ENCODE data around the gene DNAJA3.

DNAJA3 gene

DNA sequence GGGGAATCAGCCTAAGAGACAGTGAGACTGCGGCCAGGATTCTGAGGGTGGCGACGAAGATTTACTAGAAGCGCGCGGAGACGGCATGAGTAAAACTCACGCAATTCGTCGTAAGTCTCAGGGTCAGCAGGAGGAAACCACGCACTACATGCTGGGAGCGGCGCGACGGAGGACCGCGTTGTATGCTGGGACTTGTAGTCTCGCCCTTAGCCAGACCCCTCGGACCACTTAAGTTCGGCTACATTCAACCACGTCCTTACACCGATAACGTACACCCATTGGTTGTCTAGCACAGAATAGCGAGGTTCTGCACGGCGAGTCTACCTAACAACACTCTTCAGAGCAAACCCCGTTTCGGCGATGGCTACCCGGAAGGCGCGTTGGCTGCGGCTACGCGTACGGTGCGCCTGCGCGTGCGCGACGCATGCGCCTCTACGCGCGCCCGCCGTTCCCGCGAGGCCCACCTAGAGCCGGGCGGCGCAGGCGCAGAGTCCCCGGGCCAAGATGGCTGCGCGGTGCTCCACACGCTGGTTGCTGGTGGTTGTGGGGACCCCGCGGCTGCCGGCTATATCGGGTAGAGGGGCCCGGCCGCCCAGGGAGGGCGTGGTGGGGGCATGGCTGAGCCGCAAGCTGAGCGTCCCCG lies at the start of gene DNAJA3:
Gene DNAJA3, plus strand, starts transcription at position 491 of the 643 bp plus-strand sequence. Its CDS starts 14 bp downstream, at position 505.
- peak; percentile 89 for DNase-seq

DNA sequence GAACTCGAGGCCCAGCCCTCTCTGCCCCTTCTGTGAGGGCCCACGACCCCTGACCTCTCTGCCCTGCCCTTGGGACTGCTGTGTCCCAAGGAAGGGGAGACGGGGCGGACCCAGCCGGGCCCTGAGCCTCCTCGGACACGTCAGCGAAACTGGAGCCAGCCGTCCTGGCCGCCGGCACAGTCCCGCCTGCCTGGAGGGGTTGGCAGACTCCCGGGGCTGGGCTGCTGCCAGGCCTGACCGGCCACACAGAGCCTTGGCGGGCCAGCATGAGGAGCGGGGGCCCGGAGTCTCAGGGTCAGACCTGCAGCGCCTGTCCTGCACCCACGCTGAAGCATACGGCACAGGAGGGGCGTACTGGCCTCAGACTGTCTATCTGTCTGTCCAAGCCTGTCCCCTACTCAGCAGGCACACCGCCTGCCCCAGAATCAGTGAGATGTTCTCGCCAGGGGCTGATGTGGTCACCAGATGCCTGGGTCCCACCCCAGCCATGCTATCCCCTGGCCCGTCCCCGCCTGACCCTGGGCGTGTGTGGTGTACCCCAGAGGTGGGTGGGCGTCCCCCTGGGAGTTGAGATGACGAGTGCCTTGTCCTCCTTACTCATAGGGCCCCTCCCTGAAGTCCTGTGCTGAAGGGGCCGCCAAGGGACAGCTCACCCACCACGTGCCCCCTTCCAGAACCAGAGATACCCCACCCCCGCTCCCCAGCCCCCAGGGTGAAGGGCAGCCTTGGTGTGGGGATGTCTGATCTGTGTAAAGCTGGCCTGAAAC lies 49.4 kb upstream of the DNAJA3 start:
- DNase-seq = no peak

DNA sequence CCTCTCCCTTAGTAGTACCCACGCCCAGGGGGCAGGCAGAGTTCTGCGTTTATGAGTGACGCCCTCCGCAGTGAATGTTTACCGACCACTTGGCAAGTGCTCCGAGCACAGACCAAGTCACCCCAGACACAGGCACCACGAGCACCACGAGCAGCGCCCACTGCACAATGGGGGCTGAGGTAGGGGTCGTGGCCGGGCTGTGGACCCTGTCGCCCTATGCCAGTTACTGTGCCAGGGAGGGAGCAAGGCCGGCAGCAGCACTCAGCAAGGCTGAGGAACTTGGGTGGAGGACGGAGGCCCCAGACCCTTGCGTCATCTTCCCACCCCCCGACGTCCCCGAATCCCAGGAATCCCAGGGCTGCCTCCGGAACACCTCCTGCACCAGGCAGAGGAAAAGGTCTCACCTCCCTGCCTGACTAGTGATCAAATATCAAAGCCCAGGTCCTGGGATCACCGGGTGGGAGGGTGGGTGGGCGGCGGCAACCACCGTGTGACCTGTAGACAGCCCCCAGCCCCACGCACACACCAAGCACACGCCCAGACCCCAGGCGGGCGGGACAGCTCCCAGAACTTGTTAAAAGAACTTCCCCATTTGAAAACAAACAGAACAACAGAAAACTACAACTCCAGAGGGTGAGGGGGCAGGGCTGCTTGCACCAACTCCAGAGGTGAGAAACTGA lies 48.6 kb upstream of the DNAJA3 start:
- no peak for DNase-seq

DNA sequence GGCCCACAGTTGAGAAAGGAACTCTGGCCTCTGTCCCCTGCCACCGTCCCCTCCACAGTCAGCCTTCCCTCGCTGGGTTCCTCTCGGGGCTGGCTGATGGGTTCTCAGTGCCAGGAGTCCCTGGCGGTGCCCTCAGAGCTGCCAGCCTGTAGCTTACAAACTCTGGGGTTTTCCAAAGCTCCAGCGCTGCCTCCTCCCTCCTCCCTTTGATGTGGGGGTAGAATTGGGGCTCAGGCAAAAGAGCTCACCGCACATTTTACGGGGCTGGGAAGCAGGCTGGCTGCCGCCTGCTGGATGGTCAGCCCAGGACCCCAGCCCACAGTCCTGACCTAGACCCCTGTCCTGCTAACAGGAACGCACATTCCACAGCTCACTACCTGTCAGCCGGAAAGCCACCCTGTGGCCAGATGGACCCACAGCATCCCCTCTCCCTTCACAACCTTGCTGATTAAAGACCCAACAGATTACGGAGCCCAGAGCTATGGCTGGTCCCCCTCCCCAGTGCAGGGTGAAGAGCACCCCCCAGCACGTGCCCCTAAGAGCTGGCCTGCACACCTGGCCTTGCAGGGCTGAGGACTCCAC lies 48.0 kb upstream of the DNAJA3 start:
- DNase-seq = no peak

DNA sequence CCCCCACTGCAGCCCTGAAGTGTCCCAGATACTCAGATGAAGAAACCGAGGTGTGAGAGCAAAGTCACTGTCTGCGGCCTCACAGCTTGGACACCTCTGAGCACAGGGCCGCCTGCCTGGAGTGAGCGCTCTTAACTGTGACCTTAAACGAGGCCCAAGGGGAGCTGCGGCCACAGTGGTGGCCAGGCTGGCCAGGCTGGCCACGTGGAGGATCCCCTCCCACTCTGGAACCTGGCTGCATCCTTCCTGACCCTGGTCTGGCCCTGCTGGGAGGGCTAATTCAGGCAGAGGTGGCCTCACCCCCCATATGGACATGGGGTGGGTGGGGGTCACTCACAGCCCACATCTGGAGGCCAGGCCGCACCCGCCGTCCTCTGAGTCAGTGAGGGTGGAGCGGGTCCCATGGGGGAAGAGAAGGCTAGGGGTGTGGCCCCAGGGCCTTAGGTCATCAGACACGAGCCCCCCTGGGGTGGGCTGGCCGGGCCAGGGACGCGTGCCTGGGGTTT lies 47.5 kb upstream of the DNAJA3 start:
- DNase-seq = no peak

DNA sequence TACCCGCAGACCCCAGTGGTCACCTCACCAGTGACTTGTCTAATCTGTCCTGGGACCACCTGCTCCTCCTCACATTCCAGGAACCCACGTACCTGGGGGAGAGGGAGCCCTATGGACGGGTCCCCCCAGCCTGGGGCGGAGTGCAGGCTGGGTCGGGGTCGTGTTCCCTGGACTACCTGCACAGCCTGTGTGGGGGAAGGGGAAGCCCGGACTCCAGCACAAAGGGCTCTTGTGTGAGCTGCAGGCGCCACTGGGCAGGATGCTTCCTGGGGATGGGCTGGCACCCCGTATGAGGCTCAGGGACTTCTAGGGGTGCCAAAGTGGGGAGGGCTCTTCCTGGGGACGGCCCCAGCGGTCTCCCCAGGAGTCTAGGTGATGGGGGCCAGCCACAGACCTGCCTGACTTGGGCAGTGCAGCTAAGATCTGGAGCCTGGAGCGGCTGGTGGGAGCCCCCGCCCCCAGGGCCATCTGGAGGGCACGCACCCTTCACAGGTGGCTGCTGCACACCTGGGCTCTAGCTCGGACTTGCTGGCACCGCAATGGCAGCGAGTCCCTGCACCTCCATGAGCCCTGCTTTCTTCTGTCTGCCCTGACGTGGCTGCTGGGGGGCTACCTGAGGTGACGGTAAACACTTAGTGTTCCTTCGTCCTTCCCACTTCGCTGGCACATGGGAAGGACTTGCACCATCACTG lies 46.5 kb upstream of the DNAJA3 start:
- no peak for DNase-seq

DNA sequence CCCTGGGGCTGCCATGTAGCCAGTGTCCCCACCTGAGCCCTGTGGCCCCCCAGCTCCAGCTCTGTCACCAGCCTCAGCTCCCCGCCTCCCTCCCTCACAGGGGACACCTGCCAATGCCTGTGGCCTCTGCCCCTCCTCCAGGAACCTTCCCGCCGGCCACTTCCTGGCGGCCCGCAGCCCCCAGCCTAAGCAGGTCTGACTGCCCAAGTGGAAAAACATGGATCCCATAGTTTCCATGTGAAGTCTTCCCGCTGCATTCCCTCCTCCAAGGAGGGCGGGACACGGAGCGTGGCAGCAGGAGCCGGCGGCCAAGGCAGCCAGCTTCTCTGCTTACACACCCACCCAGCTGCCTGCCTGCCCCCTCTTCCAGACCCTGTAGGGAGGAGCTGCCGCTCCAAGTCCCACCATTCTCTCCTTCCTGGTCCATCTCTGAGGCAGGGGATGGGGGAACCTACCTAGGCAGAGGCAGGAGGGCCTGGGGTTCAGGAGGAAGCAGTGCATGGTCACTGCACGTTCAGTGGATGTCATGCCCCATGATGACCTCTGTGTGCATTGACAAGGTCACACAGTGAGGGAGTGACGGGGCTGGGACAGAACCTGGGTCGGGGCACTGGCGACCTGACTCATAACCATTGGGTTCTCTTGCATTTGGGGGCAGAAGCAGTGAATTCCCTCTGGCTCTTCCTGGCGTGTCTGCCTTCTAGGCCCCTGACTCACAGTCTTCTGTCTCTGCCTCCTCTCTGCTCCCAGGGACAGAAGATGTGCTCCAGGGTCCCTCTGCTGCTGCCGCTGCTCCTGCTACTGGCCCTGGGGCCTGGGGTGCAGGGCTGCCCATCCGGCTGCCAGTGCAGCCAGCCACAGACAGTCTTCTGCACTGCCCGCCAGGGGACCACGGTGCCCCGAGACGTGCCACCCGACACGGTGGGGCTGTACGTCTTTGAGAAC lies 45.3 kb upstream of the DNAJA3 start:
- no peak for DNase-seq

DNA sequence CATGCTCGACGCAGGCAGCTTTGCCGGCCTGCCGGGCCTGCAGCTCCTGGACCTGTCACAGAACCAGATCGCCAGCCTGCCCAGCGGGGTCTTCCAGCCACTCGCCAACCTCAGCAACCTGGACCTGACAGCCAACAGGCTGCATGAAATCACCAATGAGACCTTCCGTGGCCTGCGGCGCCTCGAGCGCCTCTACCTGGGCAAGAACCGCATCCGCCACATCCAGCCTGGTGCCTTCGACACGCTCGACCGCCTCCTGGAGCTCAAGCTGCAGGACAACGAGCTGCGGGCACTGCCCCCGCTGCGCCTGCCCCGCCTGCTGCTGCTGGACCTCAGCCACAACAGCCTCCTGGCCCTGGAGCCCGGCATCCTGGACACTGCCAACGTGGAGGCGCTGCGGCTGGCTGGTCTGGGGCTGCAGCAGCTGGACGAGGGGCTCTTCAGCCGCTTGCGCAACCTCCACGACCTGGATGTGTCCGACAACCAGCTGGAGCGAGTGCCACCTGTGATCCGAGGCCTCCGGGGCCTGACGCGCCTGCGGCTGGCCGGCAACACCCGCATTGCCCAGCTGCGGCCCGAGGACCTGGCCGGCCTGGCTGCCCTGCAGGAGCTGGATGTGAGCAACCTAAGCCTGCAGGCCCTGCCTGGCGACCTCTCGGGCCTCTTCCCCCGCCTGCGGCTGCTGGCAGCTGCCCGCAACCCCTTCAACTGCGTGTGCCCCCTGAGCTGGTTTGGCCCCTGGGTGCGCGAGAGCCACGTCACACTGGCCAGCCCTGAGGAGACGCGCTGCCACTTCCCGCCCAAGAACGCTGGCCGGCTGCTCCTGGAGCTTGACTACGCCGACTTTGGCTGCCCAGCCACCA lies 44.4 kb upstream of the DNAJA3 start:
- no peak for DNase-seq

DNA sequence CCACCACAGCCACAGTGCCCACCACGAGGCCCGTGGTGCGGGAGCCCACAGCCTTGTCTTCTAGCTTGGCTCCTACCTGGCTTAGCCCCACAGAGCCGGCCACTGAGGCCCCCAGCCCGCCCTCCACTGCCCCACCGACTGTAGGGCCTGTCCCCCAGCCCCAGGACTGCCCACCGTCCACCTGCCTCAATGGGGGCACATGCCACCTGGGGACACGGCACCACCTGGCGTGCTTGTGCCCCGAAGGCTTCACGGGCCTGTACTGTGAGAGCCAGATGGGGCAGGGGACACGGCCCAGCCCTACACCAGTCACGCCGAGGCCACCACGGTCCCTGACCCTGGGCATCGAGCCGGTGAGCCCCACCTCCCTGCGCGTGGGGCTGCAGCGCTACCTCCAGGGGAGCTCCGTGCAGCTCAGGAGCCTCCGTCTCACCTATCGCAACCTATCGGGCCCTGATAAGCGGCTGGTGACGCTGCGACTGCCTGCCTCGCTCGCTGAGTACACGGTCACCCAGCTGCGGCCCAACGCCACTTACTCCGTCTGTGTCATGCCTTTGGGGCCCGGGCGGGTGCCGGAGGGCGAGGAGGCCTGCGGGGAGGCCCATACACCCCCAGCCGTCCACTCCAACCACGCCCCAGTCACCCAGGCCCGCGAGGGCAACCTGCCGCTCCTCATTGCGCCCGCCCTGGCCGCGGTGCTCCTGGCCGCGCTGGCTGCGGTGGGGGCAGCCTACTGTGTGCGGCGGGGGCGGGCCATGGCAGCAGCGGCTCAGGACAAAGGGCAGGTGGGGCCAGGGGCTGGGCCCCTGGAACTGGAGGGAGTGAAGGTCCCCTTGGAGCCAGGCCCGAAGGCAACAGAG lies 43.5 kb upstream of the DNAJA3 start:
- no peak for DNase-seq

DNA sequence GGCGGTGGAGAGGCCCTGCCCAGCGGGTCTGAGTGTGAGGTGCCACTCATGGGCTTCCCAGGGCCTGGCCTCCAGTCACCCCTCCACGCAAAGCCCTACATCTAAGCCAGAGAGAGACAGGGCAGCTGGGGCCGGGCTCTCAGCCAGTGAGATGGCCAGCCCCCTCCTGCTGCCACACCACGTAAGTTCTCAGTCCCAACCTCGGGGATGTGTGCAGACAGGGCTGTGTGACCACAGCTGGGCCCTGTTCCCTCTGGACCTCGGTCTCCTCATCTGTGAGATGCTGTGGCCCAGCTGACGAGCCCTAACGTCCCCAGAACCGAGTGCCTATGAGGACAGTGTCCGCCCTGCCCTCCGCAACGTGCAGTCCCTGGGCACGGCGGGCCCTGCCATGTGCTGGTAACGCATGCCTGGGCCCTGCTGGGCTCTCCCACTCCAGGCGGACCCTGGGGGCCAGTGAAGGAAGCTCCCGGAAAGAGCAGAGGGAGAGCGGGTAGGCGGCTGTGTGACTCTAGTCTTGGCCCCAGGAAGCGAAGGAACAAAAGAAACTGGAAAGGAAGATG lies 42.8 kb upstream of the DNAJA3 start:
- no peak for DNase-seq

DNA sequence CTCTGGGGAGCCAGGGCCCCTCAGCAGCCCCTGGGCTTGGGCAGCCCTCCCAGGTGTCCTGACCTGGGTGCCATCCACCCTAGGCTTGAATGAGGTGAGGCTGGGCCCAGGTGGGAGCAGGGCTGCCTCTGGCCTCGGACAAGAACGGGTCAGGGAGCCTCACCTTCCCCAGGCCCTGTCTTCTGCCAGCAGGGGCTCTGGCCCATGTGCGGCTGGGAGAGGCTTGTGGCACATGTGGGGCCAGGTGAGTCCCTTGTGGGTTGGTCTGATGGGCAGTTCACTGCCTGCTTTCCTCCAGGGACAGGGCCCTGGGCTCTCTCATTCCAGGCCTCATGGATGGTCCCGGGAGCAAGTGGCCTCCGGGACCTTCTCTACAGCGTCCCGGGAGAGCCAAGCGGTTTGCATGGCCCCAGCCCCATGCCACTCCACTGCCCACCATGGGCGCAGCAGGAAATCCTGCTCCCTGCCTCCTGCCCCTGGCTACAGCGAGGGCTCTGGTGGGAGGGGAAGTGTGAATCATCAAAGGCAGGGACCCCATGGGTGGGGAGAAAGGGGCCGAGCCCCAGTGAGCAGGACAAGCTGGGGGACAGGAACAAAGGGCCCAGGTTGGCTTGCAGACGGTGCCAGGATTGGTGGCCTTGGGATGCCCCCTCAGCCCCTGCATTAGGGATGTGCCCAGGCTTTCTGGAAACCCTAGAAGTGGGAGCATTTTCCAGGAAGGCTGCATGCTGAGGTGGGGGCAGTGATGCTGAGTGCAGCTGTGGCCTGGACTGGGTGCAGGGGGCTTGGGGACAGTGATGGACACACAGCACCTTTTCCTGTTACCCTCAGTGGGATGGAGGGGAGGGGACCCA lies 41.9 kb upstream of the DNAJA3 start:
- DNase-seq = no peak

DNA sequence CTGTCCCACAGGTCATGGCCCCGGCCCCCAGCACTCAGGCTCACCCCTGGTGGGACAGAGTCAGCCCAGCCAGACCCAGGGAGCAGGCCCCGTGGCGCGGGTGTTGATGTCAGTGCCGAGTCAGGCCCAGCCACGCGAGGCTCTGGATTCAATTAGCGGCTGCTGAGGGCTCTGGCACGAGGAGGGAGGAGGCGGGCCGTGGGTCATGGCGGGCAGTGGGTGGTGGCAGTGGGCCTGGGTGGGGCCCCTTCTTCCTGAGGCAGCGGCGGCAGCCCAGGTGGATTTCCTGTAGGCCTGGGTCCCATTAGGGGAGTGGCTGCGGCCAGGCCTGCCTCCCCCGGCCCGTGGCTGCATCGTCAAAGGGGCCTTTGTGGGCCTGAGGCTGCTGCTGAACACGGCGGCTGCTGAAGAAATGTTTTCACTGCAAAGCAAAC lies 41.1 kb upstream of the DNAJA3 start:
- DNase-seq = no peak

DNA sequence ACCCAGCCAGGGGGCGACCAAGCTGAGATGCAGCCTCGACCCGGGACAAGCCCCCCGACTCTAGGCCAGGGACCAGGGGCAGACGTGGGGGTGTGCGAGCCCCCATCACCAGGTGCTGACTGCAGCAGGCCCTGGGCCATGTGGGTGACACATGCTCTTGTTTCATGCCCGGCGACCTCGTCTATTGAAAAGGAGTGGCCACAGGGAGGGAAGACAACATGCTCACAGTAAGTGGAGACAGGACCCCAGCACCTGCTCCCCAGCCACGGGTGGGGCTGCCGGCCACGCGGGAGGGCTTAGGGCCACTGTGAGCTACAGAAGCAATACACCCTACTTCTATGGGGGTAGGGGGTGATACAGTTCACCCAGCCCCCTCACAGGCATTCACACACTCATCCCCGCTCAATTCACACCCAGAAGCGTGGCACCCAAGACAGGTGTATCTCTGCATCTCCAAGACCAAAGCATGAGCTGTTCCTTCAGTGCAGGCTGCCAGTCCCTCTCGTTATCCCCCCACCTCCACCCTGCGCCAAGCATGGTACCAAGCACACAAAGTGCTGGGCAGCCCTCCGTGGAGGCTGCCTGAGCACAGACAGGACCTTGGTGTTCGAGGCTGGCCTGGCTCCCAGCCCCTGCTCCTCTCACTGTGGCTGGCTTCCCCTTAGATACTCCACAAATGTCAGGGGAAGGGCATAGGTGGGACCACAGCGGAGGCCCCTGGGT lies 40.4 kb upstream of the DNAJA3 start:
- DNase-seq = no peak

DNA sequence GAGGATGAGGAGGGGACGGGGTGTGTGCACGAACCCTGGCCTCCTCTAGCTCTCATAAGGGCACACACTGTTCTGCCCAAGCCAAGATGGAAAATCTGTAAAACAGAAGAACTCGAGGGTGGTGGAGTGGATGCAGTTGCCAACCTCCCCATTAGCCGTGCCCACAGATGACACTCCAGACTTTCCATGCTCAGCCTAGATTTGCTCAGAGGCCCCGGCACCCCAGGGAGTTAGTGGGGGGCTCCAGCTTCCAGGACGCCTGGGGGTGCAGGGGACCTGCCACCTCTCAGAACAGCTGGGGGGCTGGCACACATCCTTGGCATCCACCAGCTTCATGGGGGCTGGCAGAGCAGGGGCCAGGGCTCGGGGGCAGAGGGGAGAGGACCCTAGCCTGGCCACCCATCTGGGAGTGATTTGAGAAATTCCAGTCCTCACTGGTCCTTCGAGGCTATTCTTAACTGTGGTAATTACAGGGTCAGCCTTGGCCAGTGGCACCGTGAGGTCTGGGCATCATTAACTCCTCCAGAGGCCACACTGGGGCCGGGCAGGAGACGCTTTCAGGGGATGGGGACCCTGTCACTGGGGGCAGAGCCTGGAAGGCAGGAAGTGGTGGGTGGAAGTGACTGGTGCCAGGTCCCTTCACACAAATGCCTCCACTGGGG lies 39.7 kb upstream of the DNAJA3 start:
- no peak for DNase-seq

DNA sequence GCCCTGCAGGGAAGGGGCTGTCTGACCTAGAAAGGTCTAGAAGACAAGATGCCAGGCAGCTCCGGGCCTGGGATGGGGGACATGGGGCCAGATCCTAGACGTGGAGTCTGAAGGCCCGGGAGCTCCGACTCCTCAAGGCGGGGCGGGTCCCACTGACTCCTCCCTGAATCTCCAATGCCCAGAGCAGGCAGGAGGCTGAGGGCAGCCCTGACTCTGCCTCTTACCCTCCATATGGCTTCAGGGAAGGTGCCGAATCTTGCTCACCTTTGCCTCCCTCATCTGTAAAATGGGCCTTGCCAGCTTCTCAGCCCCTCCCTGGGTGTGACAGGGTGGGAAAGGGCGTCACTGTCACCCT lies 39.2 kb upstream of the DNAJA3 start:
- no peak for DNase-seq

DNA sequence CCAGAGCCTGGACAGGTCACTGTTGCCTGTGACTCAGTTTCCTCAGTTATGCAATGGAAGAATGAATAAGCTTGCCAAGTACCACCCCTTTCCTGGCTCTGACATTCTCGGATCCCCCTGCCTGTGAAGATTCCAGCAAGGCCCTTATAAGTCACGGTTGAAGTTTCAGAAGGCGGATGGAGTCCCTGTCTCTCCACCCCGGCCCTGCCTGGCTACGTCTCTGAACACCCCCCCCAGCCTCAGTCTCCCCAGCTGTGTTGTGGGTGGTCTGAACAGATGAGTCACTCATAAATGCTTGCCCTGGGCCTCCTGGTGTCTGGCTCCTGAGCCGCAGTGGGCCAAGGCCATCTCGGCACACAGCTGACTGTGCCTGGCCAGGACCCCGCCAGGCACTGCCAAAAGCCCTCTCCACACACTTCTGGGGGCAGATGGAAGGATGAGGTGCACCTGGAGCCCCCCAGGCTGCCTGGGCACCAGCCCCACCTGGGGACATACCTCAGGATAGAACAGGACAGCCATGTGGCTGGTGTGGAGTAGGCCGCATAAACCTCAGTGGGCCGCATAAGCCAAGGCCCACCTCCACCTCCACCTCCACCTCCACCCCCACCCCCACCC lies 38.6 kb upstream of the DNAJA3 start:
- DNase-seq = no peak

DNA sequence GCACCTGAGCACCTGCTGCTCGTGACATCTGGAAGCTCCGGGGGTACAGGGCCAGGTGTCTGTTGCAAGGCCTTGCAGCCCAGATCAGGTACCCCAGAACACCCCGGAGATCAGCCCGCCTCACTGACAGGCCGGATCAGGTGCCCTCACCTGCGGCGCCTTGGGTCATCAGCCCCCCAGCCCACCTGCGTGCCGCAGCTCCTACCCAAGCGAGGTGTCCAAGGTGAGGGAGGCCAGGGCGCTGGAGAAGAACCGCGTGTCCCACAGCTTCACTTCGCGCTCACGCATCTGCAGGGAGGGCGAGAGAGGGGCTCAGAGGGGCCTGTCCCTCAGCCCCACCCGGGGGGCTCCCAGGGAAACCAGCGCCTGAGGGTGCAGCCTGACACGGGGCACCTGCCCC lies 37.9 kb upstream of the DNAJA3 start:
- no peak for DNase-seq

Measured in stimulated activated naive CD4-positive, alpha-beta T cell treated with Interleukin-2 at 50 U/mL for 16 hours (primary cell).